ENCODE results near the gene SELENOH. TPM values are rescaled to one million over a fixed set of nuclear protein-coding genes. Genes with fewer than 3 reads are reported as not detected.

The SELENOH gene
- total RNA-seq, 4 donors from 2014 or later, result 81.2 to 143 (median 97.0) TPM

GRCh38 chr11:57772562-57772961 is 31.3 kb downstream of the SELENOH start:
- H3K36me3 ChIP-seq, result no peaks in the 10 kb centered on the region
- H3K9me3 ChIP-seq, result no peaks in the 10 kb centered on the region
- no peak for ATAC-seq
- no peak overlapping the region for H3K4me3 ChIP-seq
- TF ChIP-seq POLR2A (IDR thresholded peaks at IDR 0.05) (no peak), CTCF (IDR thresholded peaks at IDR 0.05) (no peak), EP300 (IDR thresholded peaks at IDR 0.05) (no peak), POLR2AphosphoS5 (IDR thresholded peaks at IDR 0.05) (no peak)
- 44 to 55% methylated on average over 4 of the region's 4 CpGs for WGBS, 2 donors (ENCODE audit: low coverage in 1 of 2)
- H3K4me1 ChIP-seq, result peaks cover 32 to 96% (median 41%) of the 10 kb centered on the region in 3 donors
- no peak overlapping the region for H3K27ac ChIP-seq
- H3K27me3 ChIP-seq, result no peaks in the 10 kb centered on the region

- H3K4me1 ChIP-seq, result peaks cover 37 to 96% (median 46%) of the 10 kb centered on the region in 3 donors
- TF ChIP-seq POLR2AphosphoS5 (IDR thresholded peaks at IDR 0.05), result no peak
- no peak for TF ChIP-seq CTCF (IDR thresholded peaks at IDR 0.05)
- TF ChIP-seq POLR2A (IDR thresholded peaks at IDR 0.05), result no peak
- no peak for TF ChIP-seq EP300 (IDR thresholded peaks at IDR 0.05)
- ATAC-seq, result no peak
- H3K9me3 ChIP-seq, result no peaks in the 10 kb centered on the region
- H3K27me3 ChIP-seq, result no peaks in the 10 kb centered on the region
- 47 to 80% methylated on average over 5 of the region's 5 CpGs for WGBS, 2 donors (ENCODE audit: low coverage in 1 of 2)
- H3K27ac ChIP-seq, result no peak overlapping the region
- H3K4me3 ChIP-seq, result no peak overlapping the region
- no peaks in the 10 kb centered on the region for H3K36me3 ChIP-seq
These were observed 31.8 kb downstream of the SELENOH start for GRCh38 chr11:57773026-57773598.

GRCh38 chr11:57775491-57775890 is 34.2 kb downstream of the SELENOH start:
- Histone ChIP-seq H3K4me1 (peaks cover 51 to 98% (median 52%) of the 10 kb centered on the region in 3 donors), H3K27ac (peak overlapping the region; percentile 81 to 95 (median 84)), H3K9me3 (no peaks in the 10 kb centered on the region), H3K4me3 (peak overlapping the region in 1 of 2 donors; percentile 4), H3K27me3 (no peaks in the 10 kb centered on the region), H3K36me3 (no peaks in the 10 kb centered on the region)
- WGBS, 2 donors (ENCODE audit: low coverage in 1 of 2), result 28 to 30% methylated on average over 5 of the region's 5 CpGs
- TF ChIP-seq POLR2AphosphoS5 (IDR thresholded peaks at IDR 0.05) (no peak), CTCF (IDR thresholded peaks at IDR 0.05) (no peak), POLR2A (IDR thresholded peaks at IDR 0.05) (no peak)
- no peak for ATAC-seq

- Histone ChIP-seq H3K4me3 (peak overlapping the region in 1 of 2 donors; percentile 4), H3K27ac (peak overlapping the region; percentile 81 to 95 (median 84)), H3K36me3 (no peaks in the 10 kb centered on the region), H3K4me1 (peaks cover 50 to 98% (median 57%) of the 10 kb centered on the region in 3 donors), H3K9me3 (no peaks in the 10 kb centered on the region), H3K27me3 (no peaks in the 10 kb centered on the region)
- TF ChIP-seq POLR2A (IDR thresholded peaks at IDR 0.05) (no peak), EP300 (IDR thresholded peaks at IDR 0.05) (no peak), CTCF (IDR thresholded peaks at IDR 0.05) (no peak), POLR2AphosphoS5 (IDR thresholded peaks at IDR 0.05) (no peak)
- ATAC-seq, result no peak
- WGBS, 2 donors (ENCODE audit: low coverage in 1 of 2), result 14 to 20% methylated on average over 2 to 3 of the region's 3 CpGs
These were observed 34.8 kb downstream of the SELENOH start for GRCh38 chr11:57776031-57776521.

GRCh38 chr11:57776577-57777210 is 35.4 kb downstream of the SELENOH start:
- Histone ChIP-seq H3K4me1 (peaks cover 54 to 100% (median 63%) of the 10 kb centered on the region in 3 donors), H3K4me3 (no peak overlapping the region), H3K36me3 (no peaks in the 10 kb centered on the region), H3K27ac (peak overlapping the region; percentile 81 to 95 (median 84)), H3K9me3 (no peaks in the 10 kb centered on the region), H3K27me3 (no peaks in the 10 kb centered on the region)
- ATAC-seq, result no peak
- WGBS, 2 donors (ENCODE audit: low coverage in 1 of 2), result 0 to 8% methylated on average over 2 of the region's 2 CpGs
- TF ChIP-seq POLR2A (IDR thresholded peaks at IDR 0.05) (no peak), EP300 (IDR thresholded peaks at IDR 0.05) (no peak), POLR2AphosphoS5 (IDR thresholded peaks at IDR 0.05) (no peak), CTCF (IDR thresholded peaks at IDR 0.05) (no peak)

Measured in gastroesophageal sphincter (tissue), 4 donors.